Chondrocyte (in vitro differentiated cells): ENCODE measurements around the gene CEACAM7. TPM values are rescaled to one million over a fixed set of nuclear protein-coding genes. Genes with fewer than 3 reads are reported as not detected.

Source experiments
- DNase-seq: peaks from one replicate; pipeline ENCODE4 v3.0.0; 2021; ENCODE audit warnings: mixed read lengths, low spot score
- H3K27ac Mint-ChIP-seq: one replicate; pipeline ENCODE4 v1.8.0; 2021; ENCODE audit warnings: mild to moderate bottlenecking, moderate library complexity, mixed read lengths; ENCODE audit not compliant: unreplicated experiment
- H3K27me3 Mint-ChIP-seq: 2 replicates; pipeline ENCODE4 v1.8.0; 2021; ENCODE audit warnings: low read depth, mixed read lengths
- H3K36me3 Mint-ChIP-seq: 2 replicates; pipeline ENCODE4 v1.8.0; 2021; ENCODE audit warnings: low read depth, mixed read lengths
- H3K4me1 Mint-ChIP-seq: 2 replicates; pipeline ENCODE4 v1.8.0; 2021; ENCODE audit warnings: low read depth, mild to moderate bottlenecking, mixed read lengths
- H3K4me3 Mint-ChIP-seq: one replicate; pipeline ENCODE4 v1.8.0; 2021; ENCODE audit warnings: mild to moderate bottlenecking, moderate library complexity, mixed read lengths; ENCODE audit not compliant: unreplicated experiment
- H3K9me3 Mint-ChIP-seq: 2 replicates; pipeline ENCODE4 v1.8.0; 2021; ENCODE audit warnings: low read depth, mixed read lengths
- total RNA-seq: library from RNA; stranded (reverse); gene quantifications from 3 replicates; pipeline ENCODE4 v1.2.1, GENCODE V29; 2021
- TF ChIP-seq, protein P1 (sequence below): fragments of 200-600 bp; sonication (generic); IDR thresholded peaks from 2 replicates; pipeline ENCODE4 v1.5.0; 2021; ENCODE audit warnings: antibody characterized with exemption, mild to moderate bottlenecking, moderate library complexity

The CEACAM7 gene
- total RNA-seq, 1 donor from 2014 or later: not detected

DNA sequence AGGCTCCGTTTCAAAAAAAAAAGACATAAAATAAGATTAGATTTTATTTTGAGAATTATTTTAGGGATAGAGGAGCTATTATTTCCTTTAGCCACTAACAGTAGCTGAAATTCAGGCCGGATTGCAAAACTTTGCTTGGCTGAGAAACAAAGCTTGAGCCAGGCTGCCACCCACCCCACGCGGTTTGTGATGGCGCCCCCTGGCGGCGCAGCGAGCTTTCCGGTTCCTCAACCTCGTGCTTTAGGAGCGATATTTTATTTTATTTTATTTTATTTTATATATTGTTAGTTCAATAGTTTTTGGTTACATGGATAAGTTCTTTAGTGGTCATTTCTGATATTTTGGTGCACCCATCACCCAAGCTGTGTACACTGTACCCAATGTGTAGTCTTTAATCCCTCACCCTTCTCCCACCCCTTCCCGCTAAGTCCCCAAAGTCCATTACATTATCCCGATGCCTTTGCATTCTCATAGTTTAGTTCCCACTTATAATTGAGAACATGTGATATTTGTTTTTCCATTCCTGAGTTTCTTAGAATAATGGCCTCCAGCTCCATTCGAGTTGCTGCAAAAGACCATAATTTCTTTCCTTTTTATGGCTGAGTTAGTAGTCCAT is 41.4 kb downstream of the CEACAM7 start:
- H3K36me3 Mint-ChIP-seq: no peaks in the 10 kb centered on the region
- no peaks in the 10 kb centered on the region for H3K4me1 Mint-ChIP-seq
- TF ChIP-seq, protein P1, sequence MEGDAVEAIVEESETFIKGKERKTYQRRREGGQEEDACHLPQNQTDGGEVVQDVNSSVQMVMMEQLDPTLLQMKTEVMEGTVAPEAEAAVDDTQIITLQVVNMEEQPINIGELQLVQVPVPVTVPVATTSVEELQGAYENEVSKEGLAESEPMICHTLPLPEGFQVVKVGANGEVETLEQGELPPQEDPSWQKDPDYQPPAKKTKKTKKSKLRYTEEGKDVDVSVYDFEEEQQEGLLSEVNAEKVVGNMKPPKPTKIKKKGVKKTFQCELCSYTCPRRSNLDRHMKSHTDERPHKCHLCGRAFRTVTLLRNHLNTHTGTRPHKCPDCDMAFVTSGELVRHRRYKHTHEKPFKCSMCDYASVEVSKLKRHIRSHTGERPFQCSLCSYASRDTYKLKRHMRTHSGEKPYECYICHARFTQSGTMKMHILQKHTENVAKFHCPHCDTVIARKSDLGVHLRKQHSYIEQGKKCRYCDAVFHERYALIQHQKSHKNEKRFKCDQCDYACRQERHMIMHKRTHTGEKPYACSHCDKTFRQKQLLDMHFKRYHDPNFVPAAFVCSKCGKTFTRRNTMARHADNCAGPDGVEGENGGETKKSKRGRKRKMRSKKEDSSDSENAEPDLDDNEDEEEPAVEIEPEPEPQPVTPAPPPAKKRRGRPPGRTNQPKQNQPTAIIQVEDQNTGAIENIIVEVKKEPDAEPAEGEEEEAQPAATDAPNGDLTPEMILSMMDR: peak; percentile 55
- no peaks in the 10 kb centered on the region for H3K9me3 Mint-ChIP-seq
- no peak for DNase-seq
- peaks cover 15% of the 10 kb centered on the region for H3K27me3 Mint-ChIP-seq
- no peak overlapping the region for H3K4me3 Mint-ChIP-seq
- H3K27ac Mint-ChIP-seq: no peak overlapping the region

DNA sequence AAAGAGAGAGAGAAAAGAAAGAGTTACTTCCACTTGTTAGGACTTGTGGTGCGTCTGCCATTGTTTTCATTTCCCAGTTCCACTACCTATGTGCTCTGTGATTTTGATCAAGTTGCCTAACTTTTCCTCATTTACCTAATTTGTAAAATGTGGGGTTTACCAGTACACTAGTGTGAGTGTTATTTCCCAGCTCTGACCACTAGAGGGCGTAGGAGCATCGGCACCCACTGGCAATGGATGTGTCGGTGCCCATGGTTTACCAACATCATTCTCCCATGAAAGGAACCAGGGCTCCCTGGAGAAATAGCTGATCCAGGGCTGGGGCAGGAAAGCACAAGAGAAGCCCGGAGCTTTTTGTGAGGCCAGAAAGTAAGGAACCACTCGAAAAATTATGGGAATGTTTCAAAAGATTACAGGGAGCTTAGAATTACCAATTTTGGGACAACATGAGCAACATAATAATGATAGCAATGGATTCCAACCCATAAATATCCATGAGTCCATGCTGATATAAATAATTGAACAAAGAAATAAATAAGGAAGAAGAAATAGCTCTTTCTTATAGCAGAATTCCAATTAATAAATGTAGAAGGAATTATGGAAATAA is 46.1 kb downstream of the CEACAM7 start:
- Mint-ChIP-seq H3K9me3 (no peaks in the 10 kb centered on the region), H3K4me1 (no peaks in the 10 kb centered on the region), H3K36me3 (no peaks in the 10 kb centered on the region), H3K4me3 (no peak overlapping the region), H3K27ac (no peak overlapping the region), H3K27me3 (peaks cover 11% of the 10 kb centered on the region)
- DNase-seq: no peak
- TF ChIP-seq, protein P1: peak; percentile 87

DNA sequence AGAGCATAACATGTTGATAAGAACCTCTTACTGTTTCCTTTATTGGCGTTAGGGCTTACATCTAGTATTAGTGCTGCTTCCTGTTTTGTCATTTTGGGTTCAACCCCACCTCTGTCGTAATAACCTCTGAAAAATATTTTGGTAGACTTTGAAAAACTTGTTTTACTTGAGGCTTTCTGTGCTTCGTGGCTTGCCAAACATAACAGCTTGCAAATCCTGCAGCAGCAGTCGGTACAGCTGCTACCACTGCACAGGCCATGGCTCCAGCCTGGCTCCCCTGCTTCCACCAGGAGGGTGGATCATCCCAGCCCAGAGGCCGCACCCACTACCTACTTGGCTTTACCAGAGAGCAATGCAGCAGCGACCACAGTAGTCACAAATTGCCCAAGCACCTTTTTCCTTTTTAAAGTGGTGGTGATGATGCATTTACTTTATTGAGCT is 49.4 kb downstream of the CEACAM7 start:
- Mint-ChIP-seq H3K27ac (no peak overlapping the region), H3K4me3 (no peak overlapping the region), H3K36me3 (no peaks in the 10 kb centered on the region), H3K4me1 (no peaks in the 10 kb centered on the region), H3K27me3 (peaks cover 13% of the 10 kb centered on the region), H3K9me3 (peaks cover 8% of the 10 kb centered on the region)
- no peak for DNase-seq
- TF ChIP-seq, protein P1: no peak

DNA sequence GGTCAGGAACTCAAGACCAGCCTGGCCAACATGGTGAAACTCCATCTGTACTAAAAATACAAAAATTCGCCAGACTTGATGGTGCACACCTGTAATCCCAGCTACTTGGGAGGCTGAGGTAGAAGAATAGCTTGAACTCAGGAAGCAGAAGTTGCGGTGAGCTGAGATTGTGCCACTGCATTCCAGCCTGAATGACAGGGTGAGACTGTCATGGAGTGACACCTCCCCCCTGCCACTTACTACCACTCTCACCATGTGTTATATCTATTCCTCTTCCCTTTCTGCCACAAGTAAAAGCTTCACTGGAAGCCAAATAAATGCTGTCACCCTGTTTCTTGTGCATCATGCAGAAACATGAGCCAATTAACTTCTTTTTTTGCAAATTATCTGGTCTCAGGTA is 50.6 kb downstream of the CEACAM7 start:
- no peak overlapping the region for H3K4me3 Mint-ChIP-seq
- no peak overlapping the region for H3K27ac Mint-ChIP-seq
- peaks cover 9% of the 10 kb centered on the region for H3K9me3 Mint-ChIP-seq
- TF ChIP-seq, protein P1: no peak
- DNase-seq: no peak
- no peaks in the 10 kb centered on the region for H3K4me1 Mint-ChIP-seq
- no peaks in the 10 kb centered on the region for H3K36me3 Mint-ChIP-seq
- H3K27me3 Mint-ChIP-seq: peaks cover 10% of the 10 kb centered on the region

DNA sequence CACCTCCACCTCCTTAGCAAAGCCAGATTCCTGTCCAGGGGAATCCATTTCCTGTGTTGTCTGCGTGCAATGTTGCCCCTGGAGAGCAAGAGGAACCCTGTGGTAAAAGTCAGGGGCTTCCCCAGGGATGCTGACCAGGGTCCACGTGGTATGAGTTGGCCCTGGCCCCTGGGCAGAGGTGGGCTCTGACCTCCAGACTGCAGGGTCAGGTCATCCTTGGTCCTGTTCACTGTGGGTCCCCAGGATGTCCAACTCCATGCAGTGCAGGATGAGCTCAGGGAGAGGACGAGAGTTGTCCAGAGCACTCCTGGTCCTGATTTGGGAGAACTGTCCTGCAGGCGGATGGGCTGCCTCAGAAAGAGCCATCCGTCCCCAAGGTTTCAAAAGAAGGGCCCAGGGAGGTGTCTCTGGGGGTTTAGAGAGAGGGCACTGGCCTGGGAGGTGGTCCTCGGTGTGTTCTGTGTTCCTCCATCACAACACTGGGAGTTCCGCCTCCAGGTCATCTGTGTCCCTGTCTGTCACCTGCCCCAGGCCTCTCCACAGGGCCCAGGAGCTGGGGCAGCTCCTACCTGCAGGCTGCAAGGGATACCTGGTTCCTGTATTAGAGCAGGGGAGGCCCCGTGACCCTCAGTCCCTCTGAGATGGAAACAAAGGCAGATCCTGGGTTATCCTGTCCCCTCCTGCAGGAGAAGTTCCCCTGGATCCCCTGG is 59.9 kb downstream of the CEACAM7 start:
- Mint-ChIP-seq H3K4me3 (no peak overlapping the region), H3K36me3 (no peaks in the 10 kb centered on the region), H3K4me1 (no peaks in the 10 kb centered on the region), H3K27me3 (peaks cover 17% of the 10 kb centered on the region), H3K9me3 (peaks cover 13% of the 10 kb centered on the region), H3K27ac (no peak overlapping the region)
- TF ChIP-seq, protein P1: no peak
- no peak for DNase-seq
